ENCODE measurements around the gene TIAM1.

Gene TIAM1

DNA sequence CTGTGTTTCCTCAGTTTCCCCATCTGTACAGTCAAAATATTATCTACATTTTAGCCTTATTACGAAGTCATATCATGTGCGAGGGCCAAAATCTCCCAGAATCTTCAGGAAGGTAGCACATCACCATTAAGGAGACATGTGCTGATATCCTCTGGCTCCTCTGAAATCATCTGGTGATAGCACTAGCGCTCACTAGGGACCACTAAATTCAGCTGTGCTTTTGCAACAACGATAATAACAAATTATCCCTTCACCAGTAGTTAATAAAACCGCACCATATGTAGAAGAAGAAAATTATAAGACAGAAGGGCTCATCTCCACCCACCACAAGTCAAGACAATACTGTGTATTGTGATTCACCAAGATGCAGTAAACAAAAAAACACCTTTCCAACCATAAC is 53.3 kb downstream of the TIAM1 start:
- DNase-seq (ENCODE audit: low read depth in 2 of 3, low spot score in 2 of 3) = no peak

DNA sequence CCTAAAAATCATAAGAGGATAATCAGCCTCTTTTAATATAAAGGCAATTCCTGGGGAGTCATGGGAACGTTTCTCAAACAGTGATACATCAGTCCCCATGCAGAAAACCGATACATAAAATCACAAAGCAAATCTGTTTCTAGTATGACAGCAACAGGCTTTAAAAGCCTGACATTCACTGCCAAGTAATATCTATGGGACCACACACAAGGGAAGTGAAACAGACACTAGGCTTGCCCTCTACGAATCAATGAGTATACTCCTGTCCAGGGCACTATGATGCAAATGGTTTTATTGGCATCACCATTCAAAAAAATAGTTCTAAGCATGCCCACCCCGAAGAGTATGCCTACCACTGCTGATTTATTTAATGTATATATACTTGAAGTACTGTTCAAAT is 54.4 kb downstream of the TIAM1 start:
- DNase-seq (ENCODE audit: low read depth in 2 of 3, low spot score in 2 of 3) = no peak

DNA sequence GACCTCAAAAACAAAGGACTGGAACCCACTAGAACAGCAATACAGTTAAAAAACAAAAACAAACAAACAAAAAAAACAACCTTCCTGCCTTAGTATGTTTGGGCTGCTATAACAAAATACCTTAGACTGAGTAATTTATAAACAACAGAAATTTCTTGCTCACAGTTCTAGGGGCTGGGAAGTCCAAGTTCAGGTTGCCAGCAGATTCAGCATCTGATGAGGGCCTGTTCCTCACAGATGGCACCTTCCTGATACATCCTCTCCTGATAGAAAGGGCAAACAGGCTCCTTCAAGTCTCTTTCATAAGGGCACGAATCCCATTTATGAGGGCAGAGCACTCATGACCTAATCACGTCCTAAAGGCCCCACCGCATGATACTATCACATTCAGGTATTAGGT is 55.9 kb downstream of the TIAM1 start:
- DNase-seq (ENCODE audit: low read depth in 2 of 3, low spot score in 2 of 3) = no peak

DNA sequence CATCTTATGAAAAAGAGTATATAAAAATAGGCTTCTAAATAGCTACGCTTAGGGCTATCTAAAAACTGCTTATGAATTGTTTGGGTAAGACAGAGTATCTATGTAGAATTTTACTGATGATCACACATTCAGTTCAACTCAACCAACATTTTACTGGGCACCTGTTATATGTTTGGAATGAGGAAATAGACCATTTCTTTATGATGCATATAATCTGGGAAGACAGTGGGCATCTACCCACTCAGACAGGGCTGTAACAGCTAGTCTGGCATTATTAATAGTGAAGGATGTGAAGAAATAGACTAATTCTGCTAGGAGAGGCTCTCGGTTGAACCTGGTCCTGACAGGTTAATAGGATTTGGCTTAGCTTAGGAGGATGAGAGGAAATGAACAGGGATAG is 56.9 kb downstream of the TIAM1 start:
- DNase-seq (ENCODE audit: low read depth in 2 of 3, low spot score in 2 of 3) = no peak

DNA sequence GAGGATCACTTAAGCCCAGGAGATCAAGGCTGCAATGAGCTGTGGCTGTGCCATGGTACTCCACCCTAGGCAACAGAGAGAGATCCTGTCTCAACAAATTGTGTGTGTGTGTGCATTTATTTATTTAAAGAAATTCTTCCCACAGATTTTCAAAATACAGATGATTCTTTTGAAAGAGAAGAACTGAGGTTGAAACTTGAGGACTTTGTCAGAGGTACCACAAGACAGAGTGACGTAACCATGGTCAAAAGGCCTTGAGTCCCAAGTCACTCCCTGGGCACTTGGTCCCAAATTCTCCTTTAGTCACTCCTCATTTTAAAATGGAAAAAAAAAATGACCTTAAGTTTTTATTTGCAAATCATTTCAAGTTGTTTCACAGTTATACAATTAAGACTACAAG is 57.4 kb downstream of the TIAM1 start:
- DNase-seq (ENCODE audit: low read depth in 2 of 3, low spot score in 2 of 3) = no peak

DNA sequence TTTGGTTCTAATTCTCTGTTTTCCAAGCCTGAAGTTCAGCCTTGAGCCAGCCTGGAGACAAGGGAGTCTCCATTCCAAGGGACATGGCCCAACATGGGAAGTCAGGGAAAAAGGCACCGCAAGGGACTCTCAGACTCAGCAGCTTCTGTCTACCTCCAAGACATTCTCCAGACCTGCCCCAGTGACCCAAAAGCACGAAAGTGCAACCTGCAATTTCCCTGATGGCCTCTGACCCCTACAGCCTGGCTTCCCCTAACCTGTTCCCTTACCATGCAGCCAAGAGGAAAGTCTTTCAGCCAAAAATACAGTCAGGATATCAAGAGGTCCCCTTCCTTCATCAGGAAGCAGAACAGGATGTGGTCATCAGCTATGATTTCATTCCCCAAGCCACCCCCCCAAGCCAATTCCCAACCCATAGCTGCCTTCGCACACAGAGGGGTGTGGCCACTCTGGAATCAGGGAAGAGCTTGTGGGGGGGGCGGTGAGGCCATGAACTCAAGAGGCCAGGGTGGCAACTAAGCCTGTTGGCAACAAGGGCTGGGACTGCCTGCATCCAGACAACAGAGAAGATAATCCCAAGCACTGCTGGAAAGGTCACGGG is 59.2 kb downstream of the TIAM1 start:
- DNase-seq (ENCODE audit: low read depth in 2 of 3, low spot score in 2 of 3) = no peak

DNA sequence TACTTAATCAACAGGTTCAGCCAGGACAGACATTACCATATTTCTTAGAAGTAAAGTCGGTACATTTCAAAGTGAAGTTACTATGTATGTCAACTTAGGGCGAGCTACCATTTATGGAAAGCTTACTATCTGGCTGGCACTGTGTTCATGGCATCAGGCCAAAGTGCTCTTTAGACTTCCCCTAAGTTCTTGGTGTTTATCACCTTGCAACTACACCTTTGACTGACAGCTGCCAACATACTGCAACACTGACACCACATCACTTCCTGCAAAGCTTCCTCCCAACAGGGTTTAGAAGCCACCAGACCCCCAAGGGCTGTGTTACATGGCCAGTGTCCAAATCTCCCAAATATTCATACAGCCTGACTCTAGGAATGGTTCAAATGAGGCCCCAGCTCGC is 61.0 kb downstream of the TIAM1 start:
- DNase-seq (ENCODE audit: low read depth in 2 of 3, low spot score in 2 of 3) = no peak

DNA sequence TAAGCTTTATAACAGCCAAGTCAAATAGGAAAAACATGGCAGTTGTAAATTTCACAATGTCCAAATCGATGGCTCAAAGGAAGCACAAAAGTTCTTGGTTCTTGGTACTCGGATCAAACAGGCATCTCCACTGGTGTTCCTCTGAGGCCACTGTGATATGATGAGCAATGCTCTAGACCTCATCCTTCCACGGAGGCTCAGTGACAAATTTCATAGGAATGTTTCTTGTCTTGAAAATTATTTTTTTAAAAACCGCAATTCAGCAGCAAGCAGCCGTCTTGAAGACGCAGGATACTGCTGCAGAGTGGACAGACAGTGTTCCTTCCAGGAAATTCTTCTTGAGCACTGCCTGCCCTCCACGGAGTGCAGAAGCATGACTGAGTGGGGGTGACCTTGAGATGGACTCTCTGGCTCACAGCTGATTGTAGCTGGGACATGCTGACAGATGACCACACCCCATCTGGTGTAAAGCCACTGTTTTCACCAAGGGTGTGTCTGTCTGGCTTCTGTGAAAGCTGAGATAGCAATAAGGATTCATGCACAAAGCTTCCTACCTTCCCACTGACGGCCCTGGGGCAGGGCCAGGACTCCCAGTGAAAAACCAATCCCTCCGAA is 61.9 kb downstream of the TIAM1 start:
- no peak for DNase-seq (ENCODE audit: low read depth in 2 of 3, low spot score in 2 of 3)

DNA sequence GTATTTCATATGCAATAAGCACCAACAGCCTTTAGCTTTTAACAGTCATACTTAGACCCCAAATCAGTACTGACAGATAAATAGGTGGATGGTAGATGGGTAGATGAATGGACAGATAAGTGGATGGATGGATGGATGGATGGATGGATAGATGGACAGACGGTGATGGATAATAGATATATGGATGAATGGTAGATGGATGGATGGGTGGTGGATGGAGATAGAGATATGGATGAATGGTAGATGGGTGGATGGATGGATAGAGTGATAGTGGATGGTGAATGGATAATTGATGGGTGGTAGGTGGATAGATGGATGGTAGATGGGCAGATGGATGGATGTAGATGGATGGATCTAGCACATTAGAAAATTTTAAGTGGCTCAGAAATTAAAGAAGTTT is 62.5 kb downstream of the TIAM1 start:
- DNase-seq (ENCODE audit: low read depth in 2 of 3, low spot score in 2 of 3) = no peak

DNA sequence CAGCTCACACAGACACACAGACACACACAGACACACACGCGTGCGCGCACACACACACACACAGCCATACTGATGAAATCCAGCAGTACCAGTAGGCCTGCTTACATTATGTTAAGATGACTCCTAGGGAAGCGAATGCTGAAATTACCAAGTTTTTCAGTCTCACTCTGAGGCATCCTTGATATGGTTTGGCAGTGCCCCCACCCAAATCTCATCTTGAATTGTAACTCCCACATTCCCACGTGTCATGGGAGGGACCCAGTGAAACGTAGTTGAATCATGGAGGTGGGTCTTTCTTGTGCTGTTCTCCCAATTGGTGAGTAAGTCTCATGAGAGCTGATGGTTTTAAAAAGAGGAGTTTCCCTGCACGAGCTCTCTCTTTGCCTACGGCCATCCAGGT is 64.1 kb downstream of the TIAM1 start:
- no peak for DNase-seq (ENCODE audit: low read depth in 2 of 3, low spot score in 2 of 3)

DNA sequence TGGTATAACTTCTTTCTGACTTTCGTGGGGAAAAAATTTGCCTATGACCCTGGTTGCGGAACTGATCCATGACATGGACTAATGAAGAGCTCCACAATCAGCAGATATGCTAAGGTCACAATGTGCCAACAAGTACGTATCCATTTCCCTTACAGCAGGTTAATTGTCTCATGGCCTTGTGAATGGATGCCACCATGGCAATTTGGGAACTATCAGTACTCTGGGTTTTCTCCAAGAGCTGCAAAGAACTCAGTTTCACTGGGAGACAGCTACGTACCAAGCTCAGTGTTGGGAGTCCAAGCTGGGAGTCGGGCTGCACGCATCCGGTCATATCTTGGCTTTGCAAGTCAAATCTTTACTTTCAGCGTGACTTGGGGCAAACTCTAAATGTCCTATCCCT is 64.8 kb downstream of the TIAM1 start:
- no peak for DNase-seq (ENCODE audit: low read depth in 2 of 3, low spot score in 2 of 3)

DNA sequence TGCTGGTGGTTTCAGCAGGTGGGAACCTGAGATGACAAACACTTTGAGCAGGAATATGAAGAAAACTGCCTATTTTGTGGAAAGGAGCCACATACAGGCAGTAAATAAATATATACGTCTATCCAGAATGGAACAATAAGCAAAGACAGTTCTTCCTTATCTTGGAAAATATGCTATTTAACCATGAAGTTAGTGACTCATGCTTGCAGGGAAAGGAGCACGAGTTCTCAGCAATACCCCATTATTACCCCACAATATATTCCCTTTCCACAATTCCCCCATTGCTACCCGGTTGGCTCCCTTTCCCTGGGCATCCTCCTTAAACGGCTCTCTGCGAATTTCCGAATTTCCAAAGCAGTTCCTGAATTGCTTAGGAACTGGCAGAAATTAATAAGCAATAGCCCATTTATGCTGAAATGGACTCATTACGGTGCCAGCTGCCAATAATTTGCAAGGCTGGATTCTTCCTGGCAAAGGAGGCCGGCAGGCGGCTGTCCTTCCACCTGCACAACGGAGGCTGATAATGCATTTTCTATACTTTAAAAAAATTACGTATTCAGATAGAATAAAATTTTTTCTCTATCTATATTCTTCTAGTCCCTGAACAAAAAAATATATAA is 65.4 kb downstream of the TIAM1 start:
- no peak for DNase-seq (ENCODE audit: low read depth in 2 of 3, low spot score in 2 of 3)

DNA sequence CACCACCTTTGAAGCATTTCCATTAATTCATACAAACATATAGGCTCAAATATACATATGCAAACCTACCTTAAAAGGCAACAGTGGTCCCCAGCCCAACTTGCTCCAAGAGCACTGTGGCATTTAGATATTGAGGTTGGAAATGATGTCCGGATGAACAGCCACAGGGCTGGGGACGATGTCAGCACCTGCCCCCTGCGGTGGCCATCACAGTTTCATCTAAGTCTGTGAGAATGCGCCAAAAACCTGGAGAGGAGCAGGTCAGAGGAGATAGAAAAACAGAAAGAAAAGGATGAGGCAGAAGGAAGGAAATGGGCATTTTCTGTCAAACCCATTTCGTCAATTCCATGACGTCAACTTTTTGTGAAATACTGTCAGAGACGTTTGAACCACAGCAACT is 67.4 kb downstream of the TIAM1 start:
- DNase-seq (ENCODE audit: low read depth in 2 of 3, low spot score in 2 of 3) = no peak

DNA sequence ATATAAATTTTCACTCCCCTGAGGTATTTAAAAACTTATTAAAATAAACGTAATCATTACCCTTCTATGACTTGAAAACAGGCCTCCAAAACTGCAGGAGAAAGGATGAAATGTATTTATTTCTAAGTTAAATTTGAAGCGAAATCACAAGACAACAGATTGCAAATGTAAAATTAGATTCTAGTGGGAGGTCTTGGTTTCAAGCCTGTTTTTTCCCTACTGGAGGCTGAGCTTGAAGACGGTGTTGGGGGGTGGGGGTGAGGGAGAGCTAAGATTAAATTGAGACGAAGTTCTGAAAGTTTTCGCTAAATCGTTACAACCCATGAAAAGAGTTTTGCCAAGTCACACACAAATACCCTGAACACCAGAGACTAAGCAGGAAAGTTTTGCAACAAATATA is 68.2 kb downstream of the TIAM1 start:
- DNase-seq (ENCODE audit: low read depth in 2 of 3, low spot score in 2 of 3) = no peak

DNA sequence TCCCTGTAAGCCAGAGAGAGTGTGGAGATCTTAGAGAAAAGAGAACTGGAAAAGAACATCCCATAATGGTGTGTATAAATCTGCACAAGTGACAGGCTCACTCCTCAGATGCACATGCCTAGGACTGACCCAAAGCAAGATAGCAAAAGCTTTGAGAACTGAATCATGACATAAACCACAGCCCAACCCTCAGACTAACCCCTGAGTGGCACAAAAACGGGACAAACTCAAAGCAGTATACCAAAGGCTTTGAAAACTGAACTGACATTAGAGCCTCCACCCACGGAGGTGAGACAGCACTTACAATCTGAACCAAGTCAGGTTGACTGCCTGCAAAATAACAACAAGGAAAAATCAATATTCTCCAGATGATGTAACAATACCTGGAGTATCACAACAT is 70.8 kb downstream of the TIAM1 start:
- DNase-seq (ENCODE audit: low read depth in 2 of 3, low spot score in 2 of 3) = no peak

DNA sequence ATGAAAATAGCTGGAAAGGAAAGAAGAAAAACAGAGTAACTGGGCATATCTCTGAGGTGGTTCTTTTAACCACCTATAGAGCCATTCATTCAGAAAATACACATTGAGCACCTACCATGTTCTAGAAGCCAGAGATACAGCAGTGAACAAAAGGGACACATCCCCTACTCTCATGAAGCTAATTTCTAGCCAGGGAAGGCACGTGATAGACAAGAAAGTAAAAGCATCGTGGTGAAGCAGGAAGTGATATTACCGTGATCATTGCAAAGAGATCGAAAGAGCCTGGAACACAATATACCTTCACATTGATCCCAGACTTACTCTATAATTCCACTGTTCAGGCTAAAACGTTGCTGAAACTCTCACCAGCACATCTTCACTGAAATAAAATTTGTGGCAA is 76.0 kb downstream of the TIAM1 start:
- DNase-seq (ENCODE audit: low read depth in 2 of 3, low spot score in 2 of 3) = no peak

DNA sequence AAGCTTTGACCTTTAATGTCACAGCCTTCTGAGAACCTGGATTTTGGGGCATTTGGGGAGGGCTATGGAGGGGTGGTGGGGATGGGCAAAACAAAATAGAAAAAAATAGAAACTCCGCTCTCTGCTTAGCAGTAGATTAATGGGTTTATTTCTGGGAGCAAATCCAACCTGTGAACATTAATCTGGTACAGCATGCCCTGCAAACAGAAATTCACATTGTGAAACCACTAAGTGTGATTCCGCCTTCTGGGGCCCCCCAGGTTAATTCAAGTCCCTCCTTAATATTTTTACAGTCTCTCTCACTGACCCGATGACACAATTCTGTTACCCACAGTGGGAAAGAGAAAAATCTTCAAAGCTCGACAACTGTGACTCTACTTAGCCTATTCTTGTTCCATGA is 76.4 kb downstream of the TIAM1 start:
- DNase-seq (ENCODE audit: low read depth in 2 of 3, low spot score in 2 of 3) = no peak

DNA sequence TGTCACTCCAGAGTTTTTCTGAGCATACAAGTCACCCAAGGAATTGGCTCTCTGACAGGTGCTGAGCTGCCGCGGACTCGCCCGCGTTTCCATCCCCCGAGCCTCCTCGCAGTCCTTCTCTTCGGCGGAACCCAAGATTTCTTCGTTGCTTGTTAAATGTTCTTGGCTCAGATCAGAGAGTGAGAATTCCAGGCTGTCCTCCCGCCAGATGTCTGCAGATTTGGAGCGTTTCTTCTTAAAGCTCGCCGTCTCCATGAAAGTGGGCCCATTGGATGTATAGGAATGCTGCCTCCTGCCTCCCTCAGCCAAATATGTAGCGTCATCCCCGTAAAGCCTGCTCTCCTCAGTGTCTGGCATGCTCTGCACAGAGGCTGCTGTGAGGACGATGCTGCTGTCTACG is 77.8 kb downstream of the TIAM1 start:
- DNase-seq (ENCODE audit: low read depth in 2 of 3, low spot score in 2 of 3) = no peak

DNA sequence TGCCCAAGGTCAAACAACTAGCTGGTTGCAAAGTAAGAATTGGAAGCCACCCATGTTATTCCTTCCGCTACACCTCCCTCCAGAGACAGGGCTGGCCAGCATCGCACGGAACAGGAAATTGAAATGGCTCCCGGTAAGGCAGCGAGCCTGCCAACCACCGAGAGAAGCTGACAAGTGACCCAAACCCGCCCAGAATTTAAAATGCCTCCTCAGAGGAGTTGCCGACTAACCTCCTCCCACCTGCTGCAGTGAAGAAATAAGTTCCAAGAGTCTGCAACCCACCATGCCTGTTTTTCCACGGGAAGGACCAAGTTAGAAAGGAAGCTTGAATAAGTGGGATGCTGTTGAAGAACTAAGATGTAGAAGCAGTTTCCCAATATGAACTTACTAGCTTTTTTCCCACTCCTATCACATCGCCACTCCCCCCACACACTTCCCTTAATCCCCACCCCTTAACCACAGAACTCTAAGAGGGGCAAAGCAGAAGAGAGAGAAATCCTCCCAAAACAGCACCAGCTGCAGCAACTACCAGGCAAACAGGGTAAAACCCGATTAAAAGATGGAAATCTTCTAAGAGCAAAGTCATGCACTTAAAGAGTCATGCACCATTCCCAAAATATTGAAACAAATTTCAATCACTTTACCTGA is 78.6 kb downstream of the TIAM1 start:
- no peak for DNase-seq (ENCODE audit: low read depth in 2 of 3, low spot score in 2 of 3)

DNA sequence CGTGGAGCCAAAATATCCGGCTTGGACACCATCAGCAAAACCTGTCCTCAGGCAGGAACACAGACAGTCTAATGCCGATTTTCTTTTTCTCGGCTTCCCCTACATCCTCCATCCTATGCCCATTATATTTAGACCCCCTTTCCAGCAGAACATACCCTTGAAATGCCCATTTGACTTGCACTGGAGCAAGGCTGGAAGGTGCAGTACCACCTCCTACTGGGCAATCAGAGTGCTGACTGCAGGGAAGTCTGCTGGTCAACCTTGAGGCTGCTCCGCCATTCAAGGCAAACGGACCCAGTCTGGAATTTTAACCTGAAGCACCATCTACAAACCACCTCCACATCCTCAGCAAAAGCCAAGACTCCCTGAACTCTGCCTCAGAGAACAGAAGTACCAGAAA is 79.5 kb downstream of the TIAM1 start:
- no peak for DNase-seq (ENCODE audit: low read depth in 2 of 3, low spot score in 2 of 3)

DNA sequence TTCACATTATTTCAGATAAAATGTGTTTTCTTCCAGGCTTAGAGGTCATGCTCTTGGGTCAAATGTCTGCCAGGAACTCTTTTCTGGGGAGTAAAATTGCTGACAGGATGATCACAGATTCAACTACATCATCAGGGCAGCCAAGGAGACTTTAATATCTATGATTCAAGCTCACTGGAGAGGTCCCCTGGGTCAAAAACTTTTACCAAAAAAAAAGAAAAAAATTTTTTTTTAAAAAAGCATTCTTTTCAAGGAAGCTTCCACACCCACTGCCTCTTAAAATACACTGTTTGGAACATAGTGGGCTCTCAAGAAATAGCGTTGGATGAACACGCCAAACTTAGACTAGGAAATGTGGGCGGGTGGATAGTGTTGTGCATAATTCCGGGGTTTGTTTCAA is 81.3 kb downstream of the TIAM1 start:
- no peak for DNase-seq (ENCODE audit: low read depth in 2 of 3, low spot score in 2 of 3)

DNA sequence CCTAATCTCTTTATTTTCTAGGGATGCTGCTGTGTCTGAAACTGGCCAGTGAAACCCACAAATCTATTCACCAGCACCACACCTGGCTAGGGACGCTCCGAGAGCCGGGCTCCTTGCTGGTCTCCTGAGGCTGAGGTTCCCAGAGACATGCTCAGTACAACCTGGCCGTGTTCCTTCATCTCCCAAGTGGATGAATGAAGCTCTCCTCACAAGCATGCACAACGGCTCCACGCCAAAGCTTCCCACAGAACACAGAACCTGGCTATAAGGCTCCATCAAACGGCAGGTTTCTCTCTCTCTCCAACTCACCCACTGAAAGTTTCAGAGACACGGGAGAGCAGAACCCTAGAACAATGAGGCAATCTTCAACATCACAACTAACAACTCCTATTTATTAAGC is 82.3 kb downstream of the TIAM1 start:
- no peak for DNase-seq (ENCODE audit: low read depth in 2 of 3, low spot score in 2 of 3)

DNA sequence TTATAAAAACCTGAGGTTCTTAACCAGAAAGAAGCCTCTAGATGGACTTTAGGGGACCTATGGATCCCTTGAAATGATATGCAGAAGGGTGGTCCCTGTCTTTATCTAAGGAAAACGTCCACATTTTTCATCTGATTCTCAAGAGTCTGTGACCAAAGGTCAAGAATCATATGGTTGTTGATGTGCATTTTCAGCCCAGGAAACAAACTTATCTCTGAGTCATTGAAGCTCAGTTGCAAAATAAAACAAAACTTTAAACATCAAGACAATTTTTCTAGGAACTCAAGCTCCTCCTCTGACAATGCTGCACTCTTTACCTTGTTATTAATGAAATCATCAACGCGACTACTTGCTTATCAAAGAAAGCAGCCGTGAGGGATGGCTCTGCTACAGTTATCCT is 83.3 kb downstream of the TIAM1 start:
- DNase-seq (ENCODE audit: low read depth in 2 of 3, low spot score in 2 of 3) = no peak

All from activated CD8-positive, alpha-beta memory T cell treated with anti-CD3 and anti-CD28 coated beads for 48 hours (primary cell).